Panc1 (cell line): ENCODE data around the gene PRXL2A. TPM values are rescaled to one million over a fixed set of nuclear protein-coding genes. Genes with fewer than 3 reads are reported as not detected.

Source experiments
- ATAC-seq: fragments of 200-7000 bp; cut with Tn5 transposase; 2 replicates; pipeline ENCODE4 v1.9.1; 2020; ENCODE audit warnings: mild to moderate bottlenecking, moderate library complexity
- BruUV-seq: library from RNA; stranded (reverse); fragments of 400-500 nt; replicated peaks from 2 replicates; lab custom pipeline; 2021; lab: Mats Ljungman, UMichigan
- CTCF ChIA-PET: fragments of 300-600 bp; sonication (Branson Sonifier 250); formaldehyde crosslinking; loops from one replicate; lab custom pipeline; 2022; ENCODE audit warnings: antibody characterized with exemption; lab: Charles Lee
- POLR2A ChIA-PET: fragments of 300-600 bp; sonication (Branson Sonifier 250); formaldehyde crosslinking; loops from one replicate; lab custom pipeline; 2022; ENCODE audit warnings: antibody characterized with exemption; lab: Charles Lee
- DNase-seq: peaks from one replicate; pipeline ENCODE4 v3.0.0-alpha.2; 2010; ENCODE audit warnings: low read depth, low spot score
- H3K27ac ChIP-seq: 2 replicates; pipeline ENCODE4 v1.5.1; 2011; ENCODE audit warnings: mild to moderate bottlenecking, low read length, inconsistent platforms
- H3K27me3 ChIP-seq: fragments of 200-500 bp; sonication (Bioruptor generic); 2 replicates; pipeline ENCODE4 v1.6.0; 2014; ENCODE audit warnings: low read length, inconsistent platforms; ENCODE audit not compliant: control insufficient read depth, insufficient read depth
- H3K36me3 ChIP-seq: fragments of 200-500 bp; sonication (Bioruptor generic); 2 replicates; pipeline ENCODE4 v1.5.1; 2014; ENCODE audit warnings: inconsistent platforms, mild to moderate bottlenecking, low read length, moderate library complexity; ENCODE audit not compliant: control insufficient read depth, insufficient read depth
- H3K4me1 ChIP-seq: 2 replicates; pipeline ENCODE4 v1.5.1; 2011; ENCODE audit warnings: inconsistent platforms, mild to moderate bottlenecking, low read length, moderate library complexity; ENCODE audit not compliant: control insufficient read depth, insufficient read depth
- H3K4me3 ChIP-seq, 2 experiments: 2 replicates each; pipeline ENCODE4 v1.5.1; 2011 to 2012; ENCODE audit warnings: low read depth in 2 of 2, low read length in 2 of 2, mild to moderate bottlenecking in 2 of 2, inconsistent platforms in 1 of 2, moderate library complexity in 1 of 2
- H3K9me3 ChIP-seq: fragments of 200-500 bp; sonication (Bioruptor generic); 2 replicates; pipeline ENCODE4 v1.5.1; 2014; ENCODE audit warnings: low read depth, mild to moderate bottlenecking, inconsistent platforms, low read length, moderate library complexity; ENCODE audit not compliant: control insufficient read depth, insufficient read depth
- POLR2AphosphoS5 ChIP-seq: IDR thresholded peaks from 2 replicates; pipeline ENCODE4 v1.6.1; 2012; ENCODE audit warnings: mild to moderate bottlenecking, low read depth, low read length, moderate library complexity
- SIN3A ChIP-seq: IDR thresholded peaks from 2 replicates; pipeline ENCODE4 v1.6.1; 2012; ENCODE audit warnings: low read depth, mild to moderate bottlenecking, low read length, moderate library complexity, borderline replicate concordance; ENCODE audit not compliant: insufficient read depth
- TCF7L2 ChIP-seq: IDR thresholded peaks from 2 replicates; pipeline ENCODE4 v1.6.1; 2011; ENCODE audit warnings: mild to moderate bottlenecking, low read depth, low read length, inconsistent platforms
- in situ Hi-C: cut with HindIII; loops from 2 replicates; pipeline ENCODE4 v1.10.0; 2016; ENCODE audit warnings: low sequenced_read_pairs, low pct_unique_long_range_greater_than_20kb
- intact Hi-C: fragments of 100-400 bp; cut with micrococcal nuclease; formaldehyde crosslinking; loops from one replicate; pipeline ENCODE4 v1.10.0; 2022; ENCODE audit not compliant: unreplicated experiment
- total RNA-seq: library from RNA; stranded (reverse); gene quantifications from one replicate; pipeline ENCODE4 v1.2.1, GENCODE V29; 2021; ENCODE audit not compliant: unreplicated experiment
- TF ChIP-seq, protein P1 (sequence below), 2 experiments: IDR thresholded peaks; 2 replicates each; pipeline ENCODE4 v1.6.1; 2011 to 2012; ENCODE audit warnings: low read depth in 2 of 2, control low read depth in 1 of 2, low read length in 1 of 2, mild to moderate bottlenecking in 1 of 2, moderate library complexity in 1 of 2; ENCODE audit not compliant: insufficient read depth in 1 of 2
- TF ChIP-seq, protein P2 (sequence below): fragments of 450-650 bp; IDR thresholded peaks from 2 replicates; pipeline ENCODE4 v1.5.1; 2017; ENCODE audit warnings: mild to moderate bottlenecking

The PRXL2A gene
- total RNA-seq, 1 experiment from 2014 or later = 89.0 TPM

DNA sequence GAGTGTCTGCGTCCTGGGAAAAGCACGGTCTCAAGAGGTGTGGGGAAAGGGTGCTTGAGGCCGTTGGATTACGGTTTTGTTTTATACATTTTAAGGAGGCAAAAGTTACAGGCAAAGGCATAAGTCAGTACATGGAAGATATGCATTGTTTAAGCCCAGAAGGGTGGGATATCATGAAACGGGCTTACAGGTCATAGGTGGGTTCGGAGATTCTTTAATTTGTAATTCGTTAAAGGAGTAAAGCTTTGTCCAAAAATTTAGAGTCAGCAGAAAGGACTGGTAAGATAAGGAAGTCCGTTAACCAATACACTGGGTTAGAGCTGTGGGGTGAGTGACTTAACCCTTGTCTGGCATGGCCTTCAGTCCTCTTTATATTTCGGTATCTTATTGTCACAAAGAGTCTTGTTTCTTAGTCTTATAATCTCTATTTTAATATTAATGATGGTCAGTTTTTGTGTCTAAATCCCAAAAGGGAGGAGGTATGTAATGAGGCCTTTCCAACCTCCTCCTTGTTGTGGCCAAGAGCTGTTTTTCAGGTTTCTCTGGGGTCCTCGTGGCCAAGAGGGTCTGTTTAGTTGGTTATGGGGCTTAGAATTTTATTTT is 58.5 kb downstream of the PRXL2A start:
- Histone ChIP-seq H3K9me3 (no peaks in the 10 kb centered on the region), H3K27ac (no peak overlapping the region), H3K36me3 (no peaks in the 10 kb centered on the region), H3K27me3 (no peaks in the 10 kb centered on the region), H3K4me1 (peaks cover 23% of the 10 kb centered on the region), H3K4me3 (no peak overlapping the region)
- ChIA-PET POLR2A (no interaction called here), CTCF (interaction anchor here (0.7 kb wide), 1 partner anchor 14 kb away, joined by 3 read pairs; no protein-coding TSS in a partner anchor)
- no peak for DNase-seq
- in situ Hi-C loops = no loop called here
- BruUV-seq = no TSS peak
- intact Hi-C loops = no loop called here
- ATAC-seq = no peak
- TF ChIP-seq TCF7L2 (no peak), SIN3A (no peak), POLR2AphosphoS5 (no peak)
- TF ChIP-seq, protein P1, sequence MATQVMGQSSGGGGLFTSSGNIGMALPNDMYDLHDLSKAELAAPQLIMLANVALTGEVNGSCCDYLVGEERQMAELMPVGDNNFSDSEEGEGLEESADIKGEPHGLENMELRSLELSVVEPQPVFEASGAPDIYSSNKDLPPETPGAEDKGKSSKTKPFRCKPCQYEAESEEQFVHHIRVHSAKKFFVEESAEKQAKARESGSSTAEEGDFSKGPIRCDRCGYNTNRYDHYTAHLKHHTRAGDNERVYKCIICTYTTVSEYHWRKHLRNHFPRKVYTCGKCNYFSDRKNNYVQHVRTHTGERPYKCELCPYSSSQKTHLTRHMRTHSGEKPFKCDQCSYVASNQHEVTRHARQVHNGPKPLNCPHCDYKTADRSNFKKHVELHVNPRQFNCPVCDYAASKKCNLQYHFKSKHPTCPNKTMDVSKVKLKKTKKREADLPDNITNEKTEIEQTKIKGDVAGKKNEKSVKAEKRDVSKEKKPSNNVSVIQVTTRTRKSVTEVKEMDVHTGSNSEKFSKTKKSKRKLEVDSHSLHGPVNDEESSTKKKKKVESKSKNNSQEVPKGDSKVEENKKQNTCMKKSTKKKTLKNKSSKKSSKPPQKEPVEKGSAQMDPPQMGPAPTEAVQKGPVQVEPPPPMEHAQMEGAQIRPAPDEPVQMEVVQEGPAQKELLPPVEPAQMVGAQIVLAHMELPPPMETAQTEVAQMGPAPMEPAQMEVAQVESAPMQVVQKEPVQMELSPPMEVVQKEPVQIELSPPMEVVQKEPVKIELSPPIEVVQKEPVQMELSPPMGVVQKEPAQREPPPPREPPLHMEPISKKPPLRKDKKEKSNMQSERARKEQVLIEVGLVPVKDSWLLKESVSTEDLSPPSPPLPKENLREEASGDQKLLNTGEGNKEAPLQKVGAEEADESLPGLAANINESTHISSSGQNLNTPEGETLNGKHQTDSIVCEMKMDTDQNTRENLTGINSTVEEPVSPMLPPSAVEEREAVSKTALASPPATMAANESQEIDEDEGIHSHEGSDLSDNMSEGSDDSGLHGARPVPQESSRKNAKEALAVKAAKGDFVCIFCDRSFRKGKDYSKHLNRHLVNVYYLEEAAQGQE (IDR thresholded peaks at IDR 0.05; ENCODE audit: insufficient read depth in 1 of 2, low read depth in 2 of 2, low read length in 1 of 2) = no peak
- TF ChIP-seq, protein P2, sequence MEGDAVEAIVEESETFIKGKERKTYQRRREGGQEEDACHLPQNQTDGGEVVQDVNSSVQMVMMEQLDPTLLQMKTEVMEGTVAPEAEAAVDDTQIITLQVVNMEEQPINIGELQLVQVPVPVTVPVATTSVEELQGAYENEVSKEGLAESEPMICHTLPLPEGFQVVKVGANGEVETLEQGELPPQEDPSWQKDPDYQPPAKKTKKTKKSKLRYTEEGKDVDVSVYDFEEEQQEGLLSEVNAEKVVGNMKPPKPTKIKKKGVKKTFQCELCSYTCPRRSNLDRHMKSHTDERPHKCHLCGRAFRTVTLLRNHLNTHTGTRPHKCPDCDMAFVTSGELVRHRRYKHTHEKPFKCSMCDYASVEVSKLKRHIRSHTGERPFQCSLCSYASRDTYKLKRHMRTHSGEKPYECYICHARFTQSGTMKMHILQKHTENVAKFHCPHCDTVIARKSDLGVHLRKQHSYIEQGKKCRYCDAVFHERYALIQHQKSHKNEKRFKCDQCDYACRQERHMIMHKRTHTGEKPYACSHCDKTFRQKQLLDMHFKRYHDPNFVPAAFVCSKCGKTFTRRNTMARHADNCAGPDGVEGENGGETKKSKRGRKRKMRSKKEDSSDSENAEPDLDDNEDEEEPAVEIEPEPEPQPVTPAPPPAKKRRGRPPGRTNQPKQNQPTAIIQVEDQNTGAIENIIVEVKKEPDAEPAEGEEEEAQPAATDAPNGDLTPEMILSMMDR = no peak

DNA sequence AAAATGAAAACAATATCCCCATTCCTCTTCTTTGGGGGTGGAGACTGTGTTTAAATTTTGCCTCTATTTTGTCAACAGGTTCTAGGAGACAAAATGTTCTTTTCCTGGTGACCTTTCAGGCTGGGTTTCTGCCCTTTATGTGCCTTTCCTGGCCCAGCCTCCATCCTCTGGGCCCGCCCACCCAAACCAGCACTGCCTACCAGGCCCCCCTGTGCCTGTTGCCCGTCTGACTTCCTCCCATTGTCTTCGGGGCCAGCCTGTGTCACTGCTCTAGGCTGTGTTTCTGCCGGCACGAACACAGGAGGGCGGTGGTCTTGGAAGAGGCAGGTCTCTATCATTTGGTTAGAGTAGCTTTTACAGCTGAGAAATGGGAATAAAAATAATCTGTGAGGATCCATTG is 59.7 kb downstream of the PRXL2A start:
- no TSS peak for BruUV-seq
- TF ChIP-seq, protein P1 (IDR thresholded peaks at IDR 0.05; ENCODE audit: insufficient read depth in 1 of 2, low read depth in 2 of 2, low read length in 1 of 2) = no peak
- TF ChIP-seq SIN3A = no peak
- no peak for TF ChIP-seq POLR2AphosphoS5
- TF ChIP-seq TCF7L2 = no peak
- TF ChIP-seq, protein P2 = no peak
- Histone ChIP-seq H3K27me3 (no peaks in the 10 kb centered on the region), H3K27ac (no peak overlapping the region), H3K9me3 (no peaks in the 10 kb centered on the region), H3K4me3 (no peak overlapping the region), H3K36me3 (no peaks in the 10 kb centered on the region), H3K4me1 (peaks cover 24% of the 10 kb centered on the region)
- intact Hi-C loops = no loop called here
- ChIA-PET CTCF (no interaction called here), POLR2A (interaction anchor here (0.6 kb wide), 1 partner anchor 40 kb away, joined by 3 read pairs; no protein-coding TSS in a partner anchor)
- DNase-seq (no peak), ATAC-seq (no peak)
- in situ Hi-C loops = no loop called here
